ENCODE results near the gene SDR42E2.
A peak's percentile ranks its signal among the peaks of the same experiment; 100 is the strongest.
"Not testable (repeated sequence)": the region's sequence is repeated elsewhere in the genome, so short reads cannot be mapped to it uniquely, and the experiment has no call there.

SDR42E2 gene

GRCh38 chr16:22151246-22151998, 10.9 kb upstream of the SDR42E2 start:
- Mint-ChIP-seq H3K9me3 (no peaks in the 10 kb centered on the region), H3K4me1 (peaks cover 5% of the 10 kb centered on the region), H3K27ac (no peak overlapping the region), H3K4me3 (no peak overlapping the region), H3K36me3 (ENCODE audit: low read depth) (no peaks in the 10 kb centered on the region), H3K27me3 (ENCODE audit: low read depth, poor library complexity) (peaks cover 18% of the 10 kb centered on the region)
- TF ChIP-seq, protein P1, sequence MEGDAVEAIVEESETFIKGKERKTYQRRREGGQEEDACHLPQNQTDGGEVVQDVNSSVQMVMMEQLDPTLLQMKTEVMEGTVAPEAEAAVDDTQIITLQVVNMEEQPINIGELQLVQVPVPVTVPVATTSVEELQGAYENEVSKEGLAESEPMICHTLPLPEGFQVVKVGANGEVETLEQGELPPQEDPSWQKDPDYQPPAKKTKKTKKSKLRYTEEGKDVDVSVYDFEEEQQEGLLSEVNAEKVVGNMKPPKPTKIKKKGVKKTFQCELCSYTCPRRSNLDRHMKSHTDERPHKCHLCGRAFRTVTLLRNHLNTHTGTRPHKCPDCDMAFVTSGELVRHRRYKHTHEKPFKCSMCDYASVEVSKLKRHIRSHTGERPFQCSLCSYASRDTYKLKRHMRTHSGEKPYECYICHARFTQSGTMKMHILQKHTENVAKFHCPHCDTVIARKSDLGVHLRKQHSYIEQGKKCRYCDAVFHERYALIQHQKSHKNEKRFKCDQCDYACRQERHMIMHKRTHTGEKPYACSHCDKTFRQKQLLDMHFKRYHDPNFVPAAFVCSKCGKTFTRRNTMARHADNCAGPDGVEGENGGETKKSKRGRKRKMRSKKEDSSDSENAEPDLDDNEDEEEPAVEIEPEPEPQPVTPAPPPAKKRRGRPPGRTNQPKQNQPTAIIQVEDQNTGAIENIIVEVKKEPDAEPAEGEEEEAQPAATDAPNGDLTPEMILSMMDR (IDR thresholded peaks at IDR 0.05), result no peak
- no peak for DNase-seq

GRCh38 chr16:22152316-22152715, 10.0 kb upstream of the SDR42E2 start:
- Mint-ChIP-seq H3K36me3 (ENCODE audit: low read depth) (no peaks in the 10 kb centered on the region), H3K27ac (no peak overlapping the region), H3K9me3 (no peaks in the 10 kb centered on the region), H3K27me3 (ENCODE audit: low read depth, poor library complexity) (peaks cover 16% of the 10 kb centered on the region), H3K4me3 (no peak overlapping the region), H3K4me1 (peaks cover 6% of the 10 kb centered on the region)
- TF ChIP-seq, protein P1 (IDR thresholded peaks at IDR 0.05), result no peak
- no peak for DNase-seq

DNA sequence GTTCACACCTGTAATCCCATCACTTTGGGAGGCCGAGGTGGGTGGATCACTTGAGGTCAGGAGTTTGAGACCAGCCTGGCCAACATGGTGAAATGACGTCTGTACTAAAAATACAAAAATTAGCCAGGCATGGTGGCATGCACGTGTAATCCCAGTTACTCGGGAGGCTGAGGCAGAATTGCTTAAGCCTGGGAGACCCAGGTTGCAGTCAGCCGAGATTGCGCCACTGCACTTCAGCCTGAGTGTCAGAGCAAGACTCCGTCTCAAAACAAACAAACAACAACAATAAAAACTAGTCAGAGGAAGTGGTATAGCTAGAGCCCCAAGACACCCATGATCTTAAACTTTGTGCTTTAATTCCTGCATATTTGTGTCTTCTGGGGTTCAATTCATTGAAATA, 9.2 kb upstream of the SDR42E2 start:
- peaks cover 19% of the 10 kb centered on the region for H3K27me3 Mint-ChIP-seq (ENCODE audit: low read depth, poor library complexity)
- not testable (repeated sequence) for H3K4me3 Mint-ChIP-seq; H3K4me1 Mint-ChIP-seq; H3K9me3 Mint-ChIP-seq; DNase-seq; H3K27ac Mint-ChIP-seq; H3K36me3 Mint-ChIP-seq (ENCODE audit: low read depth)

DNA sequence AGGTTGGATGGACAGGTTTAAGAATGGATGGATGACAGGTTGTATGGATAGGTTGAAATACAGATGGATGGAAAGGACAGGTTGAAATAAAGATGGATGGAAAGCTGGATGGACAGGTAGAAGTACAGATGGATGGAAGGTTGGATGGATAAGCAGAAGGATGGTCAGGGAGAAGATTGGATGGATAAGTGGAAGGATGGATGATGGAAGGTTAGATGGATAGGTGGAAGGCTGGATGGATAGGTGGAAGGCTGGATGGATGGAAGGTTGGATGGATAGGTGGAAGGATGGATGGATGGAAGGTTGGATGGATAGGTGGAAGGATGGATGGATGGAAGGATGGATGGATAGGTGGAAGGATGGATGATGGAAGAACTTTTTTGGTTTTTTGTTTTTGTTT, 905 bp upstream of the SDR42E2 start:
- TF ChIP-seq, protein P1 (IDR thresholded peaks at IDR 0.05), result no peak
- Mint-ChIP-seq H3K36me3 (ENCODE audit: low read depth) (peaks cover 5% of the 10 kb centered on the region), H3K4me1 (peaks cover 1% of the 10 kb centered on the region), H3K9me3 (peaks cover 10% of the 10 kb centered on the region), H3K27ac (no peak overlapping the region), H3K27me3 (ENCODE audit: low read depth, poor library complexity) (peaks cover 76% of the 10 kb centered on the region), H3K4me3 (peak overlapping the region; percentile 1)
- DNase-seq, result no peak

DNA sequence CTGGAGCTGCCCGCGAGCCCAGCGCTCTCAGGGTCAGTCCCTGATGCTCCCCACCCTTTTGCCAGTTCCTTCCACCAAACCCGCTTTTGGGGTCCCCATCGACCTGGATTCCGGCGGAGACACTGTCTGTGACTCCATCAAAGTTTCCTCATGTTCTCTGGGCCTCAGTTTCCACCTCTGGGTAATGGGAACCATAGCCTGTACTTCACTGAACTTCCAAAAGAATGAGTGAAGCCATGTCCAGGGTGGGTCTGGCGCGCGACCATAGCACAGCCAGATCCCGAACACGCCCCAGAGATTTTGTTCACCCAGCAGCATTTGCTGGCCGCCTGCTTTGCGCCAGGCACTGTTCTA, 327 bp downstream of the SDR42E2 start:
- DNase-seq, result no peak
- H3K27me3 Mint-ChIP-seq (ENCODE audit: low read depth, poor library complexity), result peaks cover 77% of the 10 kb centered on the region
- peaks cover 14% of the 10 kb centered on the region for H3K9me3 Mint-ChIP-seq
- no peaks in the 10 kb centered on the region for H3K4me1 Mint-ChIP-seq
- H3K36me3 Mint-ChIP-seq (ENCODE audit: low read depth), result peaks cover 5% of the 10 kb centered on the region
- no peak overlapping the region for H3K27ac Mint-ChIP-seq
- H3K4me3 Mint-ChIP-seq, result no peak overlapping the region
- TF ChIP-seq, protein P1 (IDR thresholded peaks at IDR 0.05), result no peak

GRCh38 chr16:22163806-22164205, 1.5 kb downstream of the SDR42E2 start:
- peaks cover 5% of the 10 kb centered on the region for H3K36me3 Mint-ChIP-seq (ENCODE audit: low read depth)
- H3K9me3 Mint-ChIP-seq, result peaks cover 16% of the 10 kb centered on the region
- no peak overlapping the region for H3K4me3 Mint-ChIP-seq
- peaks cover 66% of the 10 kb centered on the region for H3K27me3 Mint-ChIP-seq (ENCODE audit: low read depth, poor library complexity)
- DNase-seq, result no peak
- no peaks in the 10 kb centered on the region for H3K4me1 Mint-ChIP-seq
- H3K27ac Mint-ChIP-seq, result no peak overlapping the region
- TF ChIP-seq, protein P1 (IDR thresholded peaks at IDR 0.05), result no peak
